Activated CD4-positive, alpha-beta T cell treated with anti-CD3 and anti-CD28 coated beads, Interleukin-2, amount 50 U/mL, for 16 hours (primary cell): ENCODE results near the gene ECHDC3.

ENCODE experiments used
- DNase-seq: peaks from one replicate; pipeline ENCODE4 v3.0.0-alpha.2; 2020

ECHDC3 gene

DNA sequence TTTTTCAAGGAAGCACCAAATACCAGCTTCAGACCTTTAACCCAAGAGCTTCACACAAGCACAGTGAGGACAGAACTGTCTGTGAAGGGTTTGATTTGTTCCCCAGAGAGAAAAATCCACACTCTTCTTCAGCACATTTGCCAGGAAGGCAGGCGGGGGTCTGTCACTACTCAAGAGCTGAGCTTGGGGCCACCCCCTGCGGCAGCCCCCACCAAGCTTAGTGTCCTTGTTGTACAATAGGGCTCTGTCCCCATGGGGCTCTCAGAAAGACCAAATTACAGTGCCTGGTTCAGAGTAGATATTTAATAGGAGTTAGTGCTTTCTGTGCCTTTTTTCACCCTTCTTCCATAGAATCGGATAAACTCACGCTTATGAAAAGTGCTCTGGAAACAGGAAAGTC is 12.4 kb downstream of the ECHDC3 start:
- no peak for DNase-seq

DNA sequence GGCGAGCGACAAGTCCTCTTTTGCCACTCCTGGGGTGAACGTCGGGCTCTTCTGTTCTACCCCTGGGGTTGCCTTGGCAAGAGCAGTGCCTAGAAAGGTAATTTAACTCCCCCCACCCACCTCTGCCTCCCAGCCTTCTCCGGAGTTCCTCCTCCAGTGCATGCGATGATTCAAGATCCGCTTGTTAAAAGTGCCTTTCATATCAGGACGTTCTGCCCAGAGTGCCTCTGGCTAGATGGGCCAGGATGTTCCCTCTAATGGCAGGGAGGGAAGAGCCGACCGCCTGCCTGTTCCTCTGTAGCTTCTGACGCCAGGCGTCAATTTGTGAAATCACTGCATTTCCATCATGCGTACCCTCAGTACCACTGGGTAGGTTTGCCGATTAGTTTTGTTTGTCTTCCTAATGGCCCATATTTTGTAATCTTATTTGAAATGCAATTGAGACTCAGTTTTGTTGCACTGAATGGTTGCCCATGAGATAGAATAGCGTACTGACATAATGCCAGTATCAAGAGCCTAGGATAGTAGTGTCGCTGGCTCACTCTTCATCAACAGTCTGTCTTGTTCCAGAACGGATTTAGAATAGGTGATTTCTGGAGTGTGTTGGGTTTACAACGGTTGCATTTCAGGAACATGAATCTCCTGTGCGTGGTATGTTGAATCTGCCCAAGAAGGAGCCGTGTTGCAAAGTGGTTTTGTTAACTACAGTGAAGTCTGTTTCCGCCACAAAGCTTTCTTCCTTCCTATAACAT is 13.5 kb downstream of the ECHDC3 start:
- DNase-seq: no peak

GRCh38 chr10:11756766-11757315 is 14.7 kb downstream of the ECHDC3 start:
- no peak for DNase-seq

- DNase-seq: no peak
Observed at GRCh38 chr10:11757454-11757820, 15.3 kb downstream of the ECHDC3 start.

DNA sequence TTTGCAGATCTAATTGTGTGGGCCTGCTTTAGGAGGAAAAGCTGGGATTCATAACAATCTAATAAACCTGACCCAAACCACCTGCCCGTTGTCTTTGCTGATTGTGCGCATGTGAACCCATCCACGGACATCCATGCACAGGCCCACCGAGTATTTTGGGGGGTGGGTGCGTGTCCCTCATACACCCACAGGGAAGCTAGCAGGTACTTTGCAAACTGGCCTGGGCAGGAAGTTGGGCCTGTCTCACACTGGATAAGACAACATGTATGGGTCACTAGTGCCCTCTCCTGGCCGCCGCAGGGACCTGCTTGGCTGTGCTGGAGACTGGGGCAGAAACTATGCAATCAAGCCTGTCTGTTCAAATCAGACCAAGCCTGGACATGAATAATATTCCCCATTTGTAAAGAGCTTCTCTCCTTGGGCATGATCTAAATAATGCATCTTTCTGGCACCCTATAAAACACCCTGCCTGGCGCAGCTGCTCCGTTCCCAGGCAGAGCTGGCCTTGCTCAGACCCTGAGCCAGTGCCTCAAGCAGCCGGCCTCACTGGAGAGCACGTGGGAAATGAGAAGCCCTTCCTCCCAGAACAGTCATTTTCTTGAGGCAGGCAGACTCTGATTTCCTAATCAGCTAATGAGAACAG is 15.8 kb downstream of the ECHDC3 start:
- DNase-seq: peak; percentile 87

DNA sequence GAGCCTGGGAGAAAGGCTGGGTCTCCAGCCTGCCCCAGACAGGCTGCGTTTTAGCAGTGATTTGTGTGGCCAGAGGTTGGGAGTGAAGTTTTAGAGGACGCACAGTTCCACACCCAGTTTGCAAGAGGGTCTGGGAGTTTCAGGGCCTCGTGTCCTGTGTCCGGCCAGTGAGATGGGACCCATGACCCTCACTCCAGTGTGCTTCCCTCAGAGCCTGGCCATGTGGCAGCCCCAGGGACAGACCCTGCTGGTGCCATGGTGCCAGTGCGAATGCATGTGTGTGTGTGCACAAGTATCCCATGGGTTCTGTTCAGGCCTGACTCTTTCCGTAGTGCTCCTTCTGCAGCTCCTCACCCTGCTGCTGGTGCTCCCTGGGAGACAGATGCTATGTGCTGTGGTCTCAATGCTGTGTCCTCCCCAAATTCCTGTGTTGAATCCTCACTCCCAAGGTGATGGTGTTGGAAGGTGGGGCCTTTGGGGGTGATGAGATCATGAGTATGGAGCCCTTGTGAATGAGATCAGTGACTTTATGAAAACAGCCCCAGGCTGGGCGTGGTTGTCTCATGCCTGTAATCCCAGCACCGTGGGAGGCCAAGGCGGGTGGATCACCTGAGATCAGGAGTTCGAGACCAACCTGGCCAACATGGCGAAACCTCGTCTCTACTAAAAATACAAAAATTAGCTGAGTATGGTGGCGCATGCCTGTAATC is 16.5 kb downstream of the ECHDC3 start:
- no peak for DNase-seq

- no peak for DNase-seq
Observed at GRCh38 chr10:11759347-11759746, 17.2 kb downstream of the ECHDC3 start.

- DNase-seq: no peak
Observed at GRCh38 chr10:11760151-11760550, 18.0 kb downstream of the ECHDC3 start.

- no peak for DNase-seq
Observed at GRCh38 chr10:11760861-11761260, 18.7 kb downstream of the ECHDC3 start.

GRCh38 chr10:11761431-11761830 is 19.2 kb downstream of the ECHDC3 start:
- no peak for DNase-seq

DNA sequence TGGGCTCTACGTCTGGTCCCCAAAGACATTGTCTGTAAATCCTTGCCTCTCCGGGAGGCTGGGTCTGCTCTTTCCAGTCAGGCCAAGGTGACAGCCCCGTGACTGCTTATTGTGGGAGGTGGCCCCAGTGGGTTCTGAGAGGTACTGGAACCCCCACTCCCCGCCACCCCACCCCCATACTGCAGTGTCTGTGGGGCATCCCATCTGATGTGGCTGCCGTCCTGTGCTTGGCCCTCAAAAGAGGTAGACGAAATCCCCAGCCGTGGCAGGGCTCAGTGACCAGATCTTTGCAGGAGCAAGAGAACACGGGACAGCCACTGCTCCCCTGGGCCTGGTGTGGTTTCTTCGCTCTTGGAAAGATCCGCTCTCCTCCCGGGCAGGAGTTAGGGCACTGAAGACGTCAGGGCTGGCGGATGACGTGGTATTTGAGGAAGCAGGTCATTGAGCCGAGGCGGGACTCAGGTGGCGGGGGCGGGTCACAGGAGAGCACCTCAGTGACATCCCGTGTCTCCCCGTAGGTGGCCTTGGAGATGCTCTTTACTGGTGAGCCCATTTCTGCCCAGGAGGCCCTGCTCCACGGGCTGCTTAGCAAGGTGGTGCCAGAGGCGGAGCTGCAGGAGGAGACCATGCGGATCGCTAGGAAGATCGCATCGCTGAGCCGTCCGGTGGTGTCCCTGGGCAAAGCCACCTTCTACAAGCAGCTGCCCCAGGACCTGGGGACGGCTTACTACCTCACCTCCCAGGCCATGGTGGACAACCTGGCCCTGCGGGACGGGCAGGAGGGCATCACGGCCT is 20.7 kb downstream of the ECHDC3 start:
- DNase-seq: no peak

DNA sequence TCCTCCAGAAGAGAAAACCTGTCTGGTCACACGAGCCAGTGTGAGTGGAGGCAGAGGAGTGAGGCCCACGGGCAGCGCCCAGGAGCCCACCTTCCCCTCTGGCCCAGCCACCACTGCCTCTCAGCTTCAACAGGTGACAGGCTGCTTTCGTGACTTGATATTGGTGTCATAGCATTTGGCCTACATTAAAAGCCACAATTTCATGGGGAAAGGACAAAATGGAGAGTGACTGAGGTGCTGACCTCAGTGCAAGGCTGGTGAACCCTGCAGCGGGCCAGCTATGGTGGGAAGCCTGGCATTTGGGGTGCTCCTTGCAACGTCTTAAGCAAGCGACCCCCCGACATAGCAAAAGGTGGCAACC is 21.3 kb downstream of the ECHDC3 start:
- DNase-seq: no peak

- no peak for DNase-seq
Observed at GRCh38 chr10:11765141-11765540, 23.0 kb downstream of the ECHDC3 start.

- DNase-seq: no peak
Observed at GRCh38 chr10:11772575-11773288, 30.6 kb downstream of the ECHDC3 start.

GRCh38 chr10:11773761-11774441 is 31.7 kb downstream of the ECHDC3 start:
- no peak for DNase-seq

GRCh38 chr10:11775412-11775811 is 33.2 kb downstream of the ECHDC3 start:
- DNase-seq: no peak

GRCh38 chr10:11776080-11776479 is 33.9 kb downstream of the ECHDC3 start:
- DNase-seq: no peak

DNA sequence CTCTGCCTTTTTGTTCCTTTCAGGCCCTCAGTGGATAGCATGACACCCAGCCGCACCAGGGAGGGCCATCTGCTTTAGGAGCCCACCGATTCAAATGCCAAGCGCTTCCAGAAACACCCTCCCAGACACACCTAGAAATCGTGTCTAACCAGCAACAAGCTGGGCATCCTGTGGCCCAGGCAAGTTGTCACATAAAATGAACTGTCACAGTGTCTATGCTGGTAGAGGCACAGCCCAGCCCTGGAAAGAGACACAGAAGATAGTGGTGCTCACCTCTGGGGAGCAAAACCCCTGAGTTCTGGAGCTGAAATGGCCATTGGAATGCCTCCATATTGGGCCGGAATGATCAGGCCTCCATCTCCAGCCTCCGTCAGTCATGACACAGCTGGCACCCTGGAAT is 38.9 kb downstream of the ECHDC3 start:
- no peak for DNase-seq

- DNase-seq: peak; percentile 57
Observed at GRCh38 chr10:11782793-11783557, 40.8 kb downstream of the ECHDC3 start.

GRCh38 chr10:11783558-11783865 is 41.3 kb downstream of the ECHDC3 start:
- no peak for DNase-seq

DNA sequence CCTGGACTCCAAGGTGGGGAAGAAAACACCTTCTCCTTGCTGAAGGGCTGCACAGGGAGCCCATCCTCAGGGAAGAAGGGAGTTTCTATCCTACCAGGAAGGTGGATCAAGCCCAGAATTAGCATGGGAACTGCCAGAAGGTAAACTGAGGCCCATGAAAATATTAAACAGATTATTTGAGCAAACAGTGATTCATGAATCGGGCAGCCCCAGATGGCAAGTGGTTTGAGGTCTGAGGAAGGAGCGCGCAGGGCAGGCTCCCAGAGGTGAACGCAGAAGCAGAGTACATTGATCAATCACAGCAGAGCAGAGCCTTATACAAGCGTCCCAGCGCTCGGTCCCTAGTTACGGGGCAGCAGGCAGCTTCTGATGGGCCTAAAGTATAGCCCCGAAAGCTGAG is 45.2 kb downstream of the ECHDC3 start:
- no peak for DNase-seq
